D721Med (cell line): ENCODE measurements around the gene CDH4.

Experiments
- DNase-seq: peaks from one replicate; pipeline ENCODE4 v3.0.0; 2011; ENCODE audit warnings: low spot score; ENCODE audit not compliant: insufficient read length
- FAIRE-seq: peaks from 2 replicates; lab custom pipeline; 2011; peaks lifted over from hg19 to GRCh38; lab: Jason Lieb, UNC
- TF ChIP-seq, protein P1 (sequence below): IDR thresholded peaks from 2 replicates; pipeline ENCODE4 v1.5.1; 2012; ENCODE audit warnings: mild to moderate bottlenecking, control low read depth; ENCODE audit not compliant: insufficient read depth; ENCODE audit errors: missing control alignments

Gene CDH4

DNA sequence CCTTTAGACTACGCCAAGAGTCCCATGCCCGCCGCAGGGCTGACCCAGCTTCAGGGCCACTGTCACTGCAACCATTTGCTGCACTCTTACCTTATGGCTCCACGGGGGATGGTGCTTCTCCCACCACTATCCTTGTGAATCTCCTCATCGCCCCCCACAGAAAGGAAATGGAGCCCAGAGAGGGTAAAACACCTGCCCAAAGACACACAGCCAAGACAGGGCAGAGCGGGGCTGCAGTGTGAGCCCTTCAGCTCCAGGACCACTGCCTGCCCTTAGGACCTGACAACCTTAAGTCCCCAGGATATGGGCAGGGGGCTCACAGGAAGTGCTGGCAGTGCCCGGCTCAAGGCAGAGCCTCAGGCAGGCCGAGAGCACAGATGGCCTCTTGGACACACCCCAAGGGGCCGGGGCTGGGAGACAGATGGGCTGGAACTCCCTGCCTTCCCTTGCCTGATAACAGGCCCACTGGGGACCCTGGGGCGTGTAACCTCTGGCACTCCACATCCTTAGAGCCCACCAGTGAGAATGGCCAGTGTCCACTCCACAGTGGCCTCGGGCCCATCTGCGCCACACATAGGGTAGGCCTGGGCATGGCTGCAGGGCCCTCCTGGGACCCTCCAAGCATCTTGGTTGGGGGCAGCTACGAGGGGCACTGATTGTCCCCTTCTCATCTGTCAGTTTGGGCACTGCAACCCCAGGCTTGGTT lies 548.5 kb downstream of the CDH4 start:
- FAIRE-seq = no peak
- TF ChIP-seq, protein P1, sequence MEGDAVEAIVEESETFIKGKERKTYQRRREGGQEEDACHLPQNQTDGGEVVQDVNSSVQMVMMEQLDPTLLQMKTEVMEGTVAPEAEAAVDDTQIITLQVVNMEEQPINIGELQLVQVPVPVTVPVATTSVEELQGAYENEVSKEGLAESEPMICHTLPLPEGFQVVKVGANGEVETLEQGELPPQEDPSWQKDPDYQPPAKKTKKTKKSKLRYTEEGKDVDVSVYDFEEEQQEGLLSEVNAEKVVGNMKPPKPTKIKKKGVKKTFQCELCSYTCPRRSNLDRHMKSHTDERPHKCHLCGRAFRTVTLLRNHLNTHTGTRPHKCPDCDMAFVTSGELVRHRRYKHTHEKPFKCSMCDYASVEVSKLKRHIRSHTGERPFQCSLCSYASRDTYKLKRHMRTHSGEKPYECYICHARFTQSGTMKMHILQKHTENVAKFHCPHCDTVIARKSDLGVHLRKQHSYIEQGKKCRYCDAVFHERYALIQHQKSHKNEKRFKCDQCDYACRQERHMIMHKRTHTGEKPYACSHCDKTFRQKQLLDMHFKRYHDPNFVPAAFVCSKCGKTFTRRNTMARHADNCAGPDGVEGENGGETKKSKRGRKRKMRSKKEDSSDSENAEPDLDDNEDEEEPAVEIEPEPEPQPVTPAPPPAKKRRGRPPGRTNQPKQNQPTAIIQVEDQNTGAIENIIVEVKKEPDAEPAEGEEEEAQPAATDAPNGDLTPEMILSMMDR = no peak
- DNase-seq = no peak

- TF ChIP-seq, protein P1 = no peak
- no peak for DNase-seq
- FAIRE-seq = no peak
Measured at GRCh38 chr20:61801065-61801360, 549.0 kb downstream of the CDH4 start.

DNA sequence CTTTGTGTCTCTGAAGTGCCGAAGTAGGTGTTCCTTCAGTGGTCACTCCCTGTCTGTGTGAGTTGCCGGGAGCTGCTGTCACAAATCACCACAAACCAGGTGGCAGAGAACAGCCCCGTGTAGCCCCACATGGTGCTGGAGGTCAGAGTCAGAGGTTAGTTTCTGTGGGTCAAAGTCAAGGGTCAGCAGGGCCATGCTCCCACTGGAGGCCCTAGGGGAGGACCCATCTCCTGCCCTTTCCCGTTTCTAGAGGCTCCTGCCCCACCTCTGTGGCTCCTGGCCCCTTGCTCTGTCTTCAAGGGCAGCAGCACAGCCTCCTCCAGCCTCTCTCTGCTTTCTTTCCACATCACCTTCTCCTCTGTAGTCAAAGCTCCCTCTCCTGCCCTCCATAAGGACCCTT lies 549.4 kb downstream of the CDH4 start:
- DNase-seq (no peak), FAIRE-seq (no peak)
- TF ChIP-seq, protein P1 = no peak

GRCh38 chr20:61801857-61802442 lies 549.9 kb downstream of the CDH4 start:
- TF ChIP-seq, protein P1 = no peak
- DNase-seq (no peak), FAIRE-seq (no peak)

GRCh38 chr20:61802721-61803311 lies 550.8 kb downstream of the CDH4 start:
- TF ChIP-seq, protein P1 = no peak
- no peak for FAIRE-seq
- DNase-seq = no peak

GRCh38 chr20:61803416-61803914 lies 551.4 kb downstream of the CDH4 start:
- TF ChIP-seq, protein P1 = no peak
- DNase-seq (no peak), FAIRE-seq (no peak)
